Measurements from ENCODE around the gene EHD4. TPM values are rescaled to one million over a fixed set of nuclear protein-coding genes. Genes with fewer than 3 reads are reported as not detected.

EHD4 gene
- total RNA-seq, 2 donors from 2014 or later = 13.8 to 16.9 TPM

DNA sequence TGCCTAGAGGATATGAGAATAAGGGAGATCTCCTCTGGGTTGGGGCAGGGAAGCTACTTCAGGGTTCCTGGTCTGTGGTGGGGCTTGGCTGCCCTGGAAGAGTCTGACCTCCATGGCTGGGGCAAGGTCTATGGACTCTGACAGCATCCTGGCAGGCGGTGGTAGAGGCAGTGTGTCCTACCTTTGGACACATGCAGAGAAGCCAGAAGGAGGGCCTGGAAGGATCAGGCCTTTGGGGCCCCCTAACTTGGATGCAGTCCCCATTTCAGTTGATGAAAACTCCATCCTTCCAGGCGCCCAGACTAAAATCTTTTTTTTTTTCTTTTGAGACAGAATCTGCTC is 88.9 kb downstream of the EHD4 start:
- ATAC-seq (no peak), DNase-seq (no peak)
- no peak overlapping the region for H3K4me3 ChIP-seq
- no peaks in the 10 kb centered on the region for H3K9me3 ChIP-seq
- peaks cover 19% of the 10 kb centered on the region for H3K4me1 ChIP-seq
- no peaks in the 10 kb centered on the region for H3K36me3 ChIP-seq (replicated peaks in 1 of 2; ENCODE audit: insufficient read depth in 1 of 2, low read depth in 2 of 2)
- intact Hi-C loops (cut with DNase I) = no loop called here
- WGBS, 2 donors = 92 to 100% methylated on average over 2 of the region's 2 CpGs
- TF ChIP-seq, protein P1, sequence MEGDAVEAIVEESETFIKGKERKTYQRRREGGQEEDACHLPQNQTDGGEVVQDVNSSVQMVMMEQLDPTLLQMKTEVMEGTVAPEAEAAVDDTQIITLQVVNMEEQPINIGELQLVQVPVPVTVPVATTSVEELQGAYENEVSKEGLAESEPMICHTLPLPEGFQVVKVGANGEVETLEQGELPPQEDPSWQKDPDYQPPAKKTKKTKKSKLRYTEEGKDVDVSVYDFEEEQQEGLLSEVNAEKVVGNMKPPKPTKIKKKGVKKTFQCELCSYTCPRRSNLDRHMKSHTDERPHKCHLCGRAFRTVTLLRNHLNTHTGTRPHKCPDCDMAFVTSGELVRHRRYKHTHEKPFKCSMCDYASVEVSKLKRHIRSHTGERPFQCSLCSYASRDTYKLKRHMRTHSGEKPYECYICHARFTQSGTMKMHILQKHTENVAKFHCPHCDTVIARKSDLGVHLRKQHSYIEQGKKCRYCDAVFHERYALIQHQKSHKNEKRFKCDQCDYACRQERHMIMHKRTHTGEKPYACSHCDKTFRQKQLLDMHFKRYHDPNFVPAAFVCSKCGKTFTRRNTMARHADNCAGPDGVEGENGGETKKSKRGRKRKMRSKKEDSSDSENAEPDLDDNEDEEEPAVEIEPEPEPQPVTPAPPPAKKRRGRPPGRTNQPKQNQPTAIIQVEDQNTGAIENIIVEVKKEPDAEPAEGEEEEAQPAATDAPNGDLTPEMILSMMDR (IDR thresholded peaks at IDR 0.05) = no peak
- TF ChIP-seq POLR2A (IDR thresholded peaks at IDR 0.05) = no peak
- H3K27me3 ChIP-seq = no peaks in the 10 kb centered on the region
- H3K27ac ChIP-seq = no peak overlapping the region

DNA sequence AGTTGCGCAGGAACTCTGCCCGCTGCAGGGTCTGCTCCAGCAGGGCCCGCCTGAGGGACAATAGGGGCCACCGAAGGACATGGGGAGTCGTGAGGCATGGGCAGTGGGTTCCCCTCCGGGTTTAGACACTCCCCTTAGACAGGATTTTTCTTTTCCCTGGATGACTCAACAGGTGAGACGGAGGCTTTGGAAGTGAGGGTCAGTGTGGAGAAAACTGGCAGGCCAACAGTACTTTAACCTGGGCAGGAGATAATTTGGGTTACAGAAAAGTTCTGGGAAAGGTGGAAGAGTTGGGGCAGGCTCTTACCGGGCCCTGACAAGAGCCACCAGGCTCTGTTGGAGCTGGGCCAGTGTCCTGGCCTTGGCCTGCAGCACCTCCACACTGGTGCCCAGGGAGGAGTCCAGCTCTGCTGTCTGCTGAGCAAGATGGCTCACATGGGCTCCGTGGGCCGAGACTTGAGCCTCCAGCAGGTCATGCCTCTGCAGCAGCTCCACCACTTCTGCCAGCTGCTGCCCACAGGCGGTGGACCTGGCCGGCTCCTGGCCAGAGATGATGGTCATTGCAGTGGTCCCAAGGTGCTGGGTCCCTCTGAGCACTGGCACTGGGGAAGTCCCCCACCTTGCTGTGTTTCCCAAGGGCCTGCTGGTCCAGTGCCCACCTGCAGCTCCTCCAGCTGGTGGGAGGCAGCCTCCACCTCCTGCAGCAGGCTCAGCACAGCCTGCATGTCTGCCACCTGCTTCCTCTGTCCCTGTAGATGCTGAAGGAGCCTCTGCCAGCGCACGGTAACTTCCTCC is 89.5 kb downstream of the EHD4 start:
- H3K36me3 ChIP-seq (replicated peaks in 1 of 2; ENCODE audit: insufficient read depth in 1 of 2, low read depth in 2 of 2) = no peaks in the 10 kb centered on the region
- H3K4me3 ChIP-seq = no peak overlapping the region
- ATAC-seq (peak; percentile 6), DNase-seq (peak in 3 of 4 donors; percentile 28 to 46 (median 41))
- H3K27ac ChIP-seq = no peak overlapping the region
- TF ChIP-seq, protein P1 (IDR thresholded peaks at IDR 0.05) = no peak
- no peaks in the 10 kb centered on the region for H3K27me3 ChIP-seq
- H3K4me1 ChIP-seq = peaks cover 19% of the 10 kb centered on the region
- intact Hi-C loops (cut with DNase I) = no loop called here
- H3K9me3 ChIP-seq = no peaks in the 10 kb centered on the region
- 32 to 54% methylated on average over 7 to 14 of the region's 14 CpGs for WGBS, 2 donors

DNA sequence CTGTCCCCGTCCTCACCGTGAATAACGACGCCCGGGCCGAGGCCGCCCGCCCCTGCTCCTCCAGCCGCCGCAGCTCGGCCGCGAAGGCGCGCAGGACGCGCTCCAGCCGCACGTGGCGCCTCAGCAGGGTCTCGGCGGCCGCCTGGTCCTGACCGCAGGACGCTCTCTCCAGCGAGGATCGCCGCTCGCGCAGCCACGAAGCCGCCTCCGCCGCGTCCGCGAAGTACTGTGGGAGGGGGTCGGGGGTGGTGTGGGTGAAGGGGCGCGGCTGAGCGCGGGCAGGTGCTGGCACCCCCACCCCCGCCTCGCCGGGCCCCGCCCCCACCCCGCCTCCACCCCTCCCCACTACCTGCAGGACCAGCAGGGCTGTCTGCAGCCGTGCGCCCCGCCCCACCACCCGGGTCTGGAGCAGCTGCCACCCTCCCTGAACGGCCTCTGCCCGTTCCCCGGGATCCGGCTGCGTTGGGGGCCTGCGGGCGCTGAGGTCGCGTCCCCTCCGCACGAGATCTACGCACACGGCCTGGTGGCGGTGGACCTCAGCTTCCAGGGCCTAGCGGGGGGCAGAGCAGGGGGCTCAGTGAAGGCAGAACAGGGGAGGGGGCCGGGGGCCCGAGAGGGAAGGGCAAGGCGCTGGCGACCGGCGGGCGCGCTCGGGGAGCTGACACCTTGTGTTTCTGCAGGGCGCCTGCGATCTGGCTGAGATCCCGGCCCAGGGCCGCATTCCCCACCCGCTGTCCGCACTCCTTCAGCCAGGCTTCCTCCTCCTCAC is 90.3 kb downstream of the EHD4 start:
- intact Hi-C loops (cut with DNase I) = no loop called here

DNA sequence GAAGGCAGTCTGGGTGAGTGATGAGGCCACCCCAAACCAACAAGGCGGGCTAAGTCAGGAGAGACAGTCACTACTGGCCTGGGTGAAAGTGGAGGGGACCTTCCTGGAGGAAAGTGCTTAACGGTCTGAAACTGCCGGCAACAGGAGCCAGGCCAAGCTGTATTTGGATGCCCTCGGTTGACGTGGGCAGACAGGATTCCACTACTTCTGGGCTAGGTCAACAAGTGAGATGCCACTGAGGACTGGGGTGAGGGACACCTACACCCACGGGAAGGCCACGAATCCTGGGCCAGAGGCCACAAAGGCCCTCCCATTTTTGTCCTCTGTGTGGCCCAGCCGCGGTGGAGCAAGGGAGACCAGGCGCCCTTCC is 90.8 kb downstream of the EHD4 start:
- no peaks in the 10 kb centered on the region for H3K36me3 ChIP-seq (replicated peaks in 1 of 2; ENCODE audit: insufficient read depth in 1 of 2, low read depth in 2 of 2)
- 52 to 74% methylated on average over 3 to 10 of the region's 10 CpGs for WGBS, 2 donors
- H3K27ac ChIP-seq = no peak overlapping the region
- peaks cover 19% of the 10 kb centered on the region for H3K4me1 ChIP-seq
- no peak for TF ChIP-seq POLR2A (IDR thresholded peaks at IDR 0.05)
- TF ChIP-seq, protein P1 (IDR thresholded peaks at IDR 0.05) = no peak
- DNase-seq (no peak), ATAC-seq (peak; percentile 5)
- no peak overlapping the region for H3K4me3 ChIP-seq
- H3K9me3 ChIP-seq = no peaks in the 10 kb centered on the region
- intact Hi-C loops (cut with DNase I) = no loop called here
- H3K27me3 ChIP-seq = no peaks in the 10 kb centered on the region

More for the DNA sequence above, 90.3 kb downstream of the EHD4 start:
- Histone ChIP-seq H3K36me3 (replicated peaks in 1 of 2; ENCODE audit: insufficient read depth in 1 of 2, low read depth in 2 of 2) (no peaks in the 10 kb centered on the region), H3K9me3 (no peaks in the 10 kb centered on the region), H3K4me3 (no peak overlapping the region), H3K27ac (no peak overlapping the region), H3K4me1 (peaks cover 19% of the 10 kb centered on the region), H3K27me3 (no peaks in the 10 kb centered on the region)
- DNase-seq = peak; percentile 32 to 66 (median 58)
- peak; percentile 64 for ATAC-seq
- no peak for TF ChIP-seq POLR2A (IDR thresholded peaks at IDR 0.05)
- TF ChIP-seq, protein P1 (IDR thresholded peaks at IDR 0.05) = no peak
- WGBS, 2 donors = 11 to 20% methylated on average over 3 to 61 of the region's 81 CpGs

Data from body of pancreas (tissue), 4 donors.